Skeletal muscle tissue (tissue), 4 donors: Measurements from ENCODE around the gene SEMA3E. TPM values are rescaled to one million over a fixed set of nuclear protein-coding genes. Genes with fewer than 3 reads are reported as not detected.

Source experiments
- H3K27ac ChIP-seq: one replicate; pipeline ENCODE4 v1.7.0; 2013; ENCODE audit warnings: mild to moderate bottlenecking, low read depth, low read length, inconsistent platforms
- H3K27me3 ChIP-seq, 3 donors: one replicate each; pipeline ENCODE4 v1.7.0; 2013; ENCODE audit warnings: low read length in 3 of 3; ENCODE audit not compliant: control insufficient read depth in 3 of 3, insufficient read depth in 3 of 3
- H3K36me3 ChIP-seq, 3 donors: one replicate each; pipeline ENCODE4 v1.7.0; 2013; ENCODE audit warnings: low read length in 3 of 3; ENCODE audit not compliant: control insufficient read depth in 3 of 3, insufficient read depth in 3 of 3
- H3K4me1 ChIP-seq, 3 donors: one replicate each; pipeline ENCODE4 v1.7.0; 2013; ENCODE audit warnings: low read length in 3 of 3, mild to moderate bottlenecking in 3 of 3; ENCODE audit not compliant: control insufficient read depth in 3 of 3, insufficient read depth in 3 of 3
- H3K4me3 ChIP-seq, 3 donors: one replicate each; pipeline ENCODE4 v1.7.0; 2013; ENCODE audit warnings: low read length in 3 of 3
- H3K9ac ChIP-seq, 3 donors: one replicate each; pipeline ENCODE4 v1.7.0; 2013; ENCODE audit warnings: low read length in 3 of 3, mild to moderate bottlenecking in 3 of 3, moderate library complexity in 2 of 3, low read depth in 1 of 3
- H3K9me3 ChIP-seq, 3 donors: one replicate each; pipeline ENCODE4 v1.7.0; 2013; ENCODE audit warnings: low read length in 3 of 3; ENCODE audit not compliant: control insufficient read depth in 3 of 3
- total RNA-seq: library from RNA; depleted of rRNA; stranded (reverse); fragments of >200 nt; gene quantifications from one replicate; pipeline ENCODE4 v1.2.3, GENCODE V29; 2014
- donor health status: Osteomylitis.

SEMA3E gene
- total RNA-seq, 1 donor from 2014 or later = 1.0 TPM

GRCh38 chr7:83504330-83504729, 144.6 kb downstream of the SEMA3E start:
- no peaks in the 10 kb centered on the region for H3K36me3 ChIP-seq
- H3K9ac ChIP-seq = no peak overlapping the region
- no peaks in the 10 kb centered on the region for H3K9me3 ChIP-seq
- H3K27me3 ChIP-seq = no peaks in the 10 kb centered on the region
- H3K4me1 ChIP-seq = no peaks in the 10 kb centered on the region
- H3K4me3 ChIP-seq = no peak overlapping the region
- H3K27ac ChIP-seq = no peak overlapping the region

- Histone ChIP-seq H3K9ac (no peak overlapping the region), H3K36me3 (no peaks in the 10 kb centered on the region), H3K27ac (no peak overlapping the region), H3K4me3 (no peak overlapping the region), H3K27me3 (no peaks in the 10 kb centered on the region), H3K9me3 (no peaks in the 10 kb centered on the region), H3K4me1 (no peaks in the 10 kb centered on the region)
These were observed 146.3 kb downstream of the SEMA3E start for GRCh38 chr7:83502636-83503035.

- H3K36me3 ChIP-seq = no peaks in the 10 kb centered on the region
- H3K27me3 ChIP-seq = no peaks in the 10 kb centered on the region
- H3K4me1 ChIP-seq = no peaks in the 10 kb centered on the region
- no peak overlapping the region for H3K9ac ChIP-seq
- H3K27ac ChIP-seq = no peak overlapping the region
- no peaks in the 10 kb centered on the region for H3K9me3 ChIP-seq
- H3K4me3 ChIP-seq = no peak overlapping the region
These were observed 154.3 kb downstream of the SEMA3E start for GRCh38 chr7:83494683-83495082.

- H3K9ac ChIP-seq = no peak overlapping the region
- no peaks in the 10 kb centered on the region for H3K27me3 ChIP-seq
- H3K9me3 ChIP-seq = no peaks in the 10 kb centered on the region
- no peaks in the 10 kb centered on the region for H3K4me1 ChIP-seq
- no peak overlapping the region for H3K27ac ChIP-seq
- H3K4me3 ChIP-seq = no peak overlapping the region
- no peaks in the 10 kb centered on the region for H3K36me3 ChIP-seq
These were observed 156.1 kb downstream of the SEMA3E start for GRCh38 chr7:83492802-83493201.

GRCh38 chr7:83487801-83488200, 161.1 kb downstream of the SEMA3E start:
- no peak overlapping the region for H3K4me3 ChIP-seq
- H3K36me3 ChIP-seq = no peaks in the 10 kb centered on the region
- H3K9me3 ChIP-seq = no peaks in the 10 kb centered on the region
- H3K27me3 ChIP-seq = no peaks in the 10 kb centered on the region
- H3K9ac ChIP-seq = no peak overlapping the region
- H3K4me1 ChIP-seq = no peaks in the 10 kb centered on the region
- no peak overlapping the region for H3K27ac ChIP-seq

- no peaks in the 10 kb centered on the region for H3K36me3 ChIP-seq
- H3K27me3 ChIP-seq = no peaks in the 10 kb centered on the region
- H3K4me3 ChIP-seq = no peak overlapping the region
- H3K4me1 ChIP-seq = no peaks in the 10 kb centered on the region
- H3K9me3 ChIP-seq = no peaks in the 10 kb centered on the region
- H3K9ac ChIP-seq = no peak overlapping the region
- no peak overlapping the region for H3K27ac ChIP-seq
These were observed 162.0 kb downstream of the SEMA3E start for GRCh38 chr7:83486957-83487356.

- no peaks in the 10 kb centered on the region for H3K4me1 ChIP-seq
These were observed 162.4 kb downstream of the SEMA3E start for GRCh38 chr7:83486536-83486935.

GRCh38 chr7:83484826-83485225, 164.1 kb downstream of the SEMA3E start:
- no peaks in the 10 kb centered on the region for H3K36me3 ChIP-seq
- H3K27ac ChIP-seq = no peak overlapping the region
- no peaks in the 10 kb centered on the region for H3K27me3 ChIP-seq
- no peaks in the 10 kb centered on the region for H3K4me1 ChIP-seq
- H3K9ac ChIP-seq = no peak overlapping the region
- no peaks in the 10 kb centered on the region for H3K9me3 ChIP-seq
- H3K4me3 ChIP-seq = no peak overlapping the region

More at GRCh38 chr7:83486536-83486935, 162.4 kb downstream of the SEMA3E start:
- H3K36me3 ChIP-seq = no peaks in the 10 kb centered on the region
- no peaks in the 10 kb centered on the region for H3K27me3 ChIP-seq
- H3K4me3 ChIP-seq = no peak overlapping the region
- H3K27ac ChIP-seq = no peak overlapping the region
- no peaks in the 10 kb centered on the region for H3K9me3 ChIP-seq
- H3K9ac ChIP-seq = no peak overlapping the region

GRCh38 chr7:83484266-83484665, 164.7 kb downstream of the SEMA3E start:
- no peak overlapping the region for H3K9ac ChIP-seq
- no peaks in the 10 kb centered on the region for H3K27me3 ChIP-seq
- H3K36me3 ChIP-seq = no peaks in the 10 kb centered on the region
- H3K4me3 ChIP-seq = no peak overlapping the region
- no peaks in the 10 kb centered on the region for H3K9me3 ChIP-seq
- H3K4me1 ChIP-seq = no peaks in the 10 kb centered on the region
- H3K27ac ChIP-seq = no peak overlapping the region

GRCh38 chr7:83478616-83479015, 170.3 kb downstream of the SEMA3E start:
- no peaks in the 10 kb centered on the region for H3K9me3 ChIP-seq

GRCh38 chr7:83476511-83477050, 172.4 kb downstream of the SEMA3E start:
- Histone ChIP-seq H3K27me3 (no peaks in the 10 kb centered on the region), H3K9me3 (no peaks in the 10 kb centered on the region), H3K4me1 (no peaks in the 10 kb centered on the region), H3K27ac (no peak overlapping the region), H3K4me3 (no peak overlapping the region), H3K36me3 (no peaks in the 10 kb centered on the region), H3K9ac (no peak overlapping the region)

More at GRCh38 chr7:83478616-83479015, 170.3 kb downstream of the SEMA3E start:
- H3K27me3 ChIP-seq = no peaks in the 10 kb centered on the region
- no peaks in the 10 kb centered on the region for H3K36me3 ChIP-seq
- H3K4me1 ChIP-seq = no peaks in the 10 kb centered on the region
- H3K9ac ChIP-seq = no peak overlapping the region
- H3K27ac ChIP-seq = no peak overlapping the region
- H3K4me3 ChIP-seq = no peak overlapping the region
